ENCODE data around the gene TOM1L1.

- TF ChIP-seq CTCF (conservative IDR thresholded peaks at IDR 0.05 in 1 of 2, IDR thresholded peaks at IDR 0.05 in 1 of 2; ENCODE audit: extremely low read depth in 1 of 2, insufficient read depth in 1 of 2, low read depth in 1 of 2, low read length in 2 of 2) (no peak), EZH2 (IDR thresholded peaks at IDR 0.05; ENCODE audit: borderline replicate concordance, low read length) (no peak)
Measured at GRCh38 chr17:54870671-54871175, 29.9 kb upstream of the TOM1L1 start.

Data from mammary epithelial cell (primary cell).